Parathyroid adenoma (tissue), 2 donors: ENCODE measurements around the gene CDKL4.

Source experiments
- H2AFZ ChIP-seq: fragments of 300-600 bp; sonication (generic); one replicate; pipeline ENCODE4 v1.7.0; 2017; ENCODE audit warnings: antibody characterized with exemption, mild to moderate bottlenecking
- H3K27ac ChIP-seq: fragments of 300-600 bp; sonication (generic); one replicate; pipeline ENCODE4 v1.7.0; 2017
- H3K27me3 ChIP-seq: fragments of 300-600 bp; sonication (generic); one replicate; pipeline ENCODE4 v1.7.0; 2017; ENCODE audit warnings: low read length; ENCODE audit not compliant: control insufficient read depth, insufficient read depth
- H3K36me3 ChIP-seq: fragments of 300-600 bp; sonication (generic); one replicate; pipeline ENCODE4 v1.7.0; 2017; ENCODE audit warnings: low read length; ENCODE audit not compliant: control insufficient read depth, insufficient read depth
- H3K4me1 ChIP-seq: fragments of 300-600 bp; sonication (generic); one replicate; pipeline ENCODE4 v1.7.0; 2017; ENCODE audit warnings: control low read depth
- H3K4me2 ChIP-seq: fragments of 300-600 bp; sonication (generic); one replicate; pipeline ENCODE4 v1.7.0; 2017; ENCODE audit warnings: low read length
- H3K4me3 ChIP-seq: fragments of 300-600 bp; sonication (generic); one replicate; pipeline ENCODE4 v1.7.0; 2017; ENCODE audit warnings: low read depth, low read length
- H3K79me2 ChIP-seq: fragments of 300-600 bp; sonication (generic); one replicate; pipeline ENCODE4 v1.7.0; 2017; ENCODE audit warnings: control low read depth
- H3K9ac ChIP-seq: fragments of 300-600 bp; sonication (generic); one replicate; pipeline ENCODE4 v1.7.0; 2017; ENCODE audit warnings: mild to moderate bottlenecking
- H3K9me3 ChIP-seq: fragments of 300-600 bp; sonication (generic); one replicate; pipeline ENCODE4 v1.7.0; 2017; ENCODE audit warnings: low read length; ENCODE audit not compliant: control insufficient read depth
- CTCF ChIP-seq: fragments of 300-600 bp; sonication (generic); IDR thresholded peaks from one replicate; pipeline ENCODE4 v1.7.0; 2017; ENCODE audit warnings: antibody characterized with exemption, mild to moderate bottlenecking
- donor health status: primary hyperparathyroidism.

Gene CDKL4

GRCh38 chr2:39234754-39235153 is 9.0 kb downstream of the CDKL4 start:
- no peaks in the 10 kb centered on the region for H3K36me3 ChIP-seq
- H3K9ac ChIP-seq = no peak overlapping the region
- no peak overlapping the region for H2AFZ ChIP-seq
- H3K27ac ChIP-seq = no peak overlapping the region
- H3K27me3 ChIP-seq = no peaks in the 10 kb centered on the region
- no peak overlapping the region for H3K4me3 ChIP-seq
- TF ChIP-seq CTCF = no peak
- no peaks in the 10 kb centered on the region for H3K79me2 ChIP-seq
- H3K9me3 ChIP-seq = no peaks in the 10 kb centered on the region
- H3K4me2 ChIP-seq = no peak overlapping the region
- H3K4me1 ChIP-seq = peaks cover 3% of the 10 kb centered on the region

- Histone ChIP-seq H3K79me2 (no peaks in the 10 kb centered on the region), H3K36me3 (no peaks in the 10 kb centered on the region), H3K9ac (no peak overlapping the region), H3K27me3 (no peaks in the 10 kb centered on the region), H3K4me2 (no peak overlapping the region), H2AFZ (no peak overlapping the region), H3K4me3 (no peak overlapping the region), H3K27ac (no peak overlapping the region), H3K9me3 (no peaks in the 10 kb centered on the region), H3K4me1 (peaks cover 5% of the 10 kb centered on the region)
- TF ChIP-seq CTCF = no peak
Measured at GRCh38 chr2:39232141-39232540, 11.6 kb downstream of the CDKL4 start.

- Histone ChIP-seq H3K4me1 (peaks cover 5% of the 10 kb centered on the region), H3K36me3 (no peaks in the 10 kb centered on the region), H3K4me3 (no peak overlapping the region), H3K27me3 (no peaks in the 10 kb centered on the region), H3K4me2 (no peak overlapping the region), H2AFZ (peak overlapping the region; percentile 52), H3K9ac (no peak overlapping the region), H3K9me3 (no peaks in the 10 kb centered on the region), H3K79me2 (no peaks in the 10 kb centered on the region), H3K27ac (no peak overlapping the region)
- TF ChIP-seq CTCF = no peak
Measured at GRCh38 chr2:39228413-39229209, 15.2 kb downstream of the CDKL4 start.

GRCh38 chr2:39227628-39228412 is 15.9 kb downstream of the CDKL4 start:
- Histone ChIP-seq H3K79me2 (no peaks in the 10 kb centered on the region), H3K4me3 (no peak overlapping the region), H3K27me3 (no peaks in the 10 kb centered on the region), H2AFZ (peak overlapping the region; percentile 52), H3K27ac (no peak overlapping the region), H3K4me1 (peaks cover 5% of the 10 kb centered on the region), H3K36me3 (no peaks in the 10 kb centered on the region), H3K4me2 (no peak overlapping the region), H3K9me3 (no peaks in the 10 kb centered on the region), H3K9ac (no peak overlapping the region)
- TF ChIP-seq CTCF = peak; percentile 91
